ENCODE measurements around the gene NOL4L.
"Not testable (repeated sequence)": the region's sequence is repeated elsewhere in the genome, so short reads cannot be mapped to it uniquely, and the experiment has no call there.

The NOL4L gene

DNA sequence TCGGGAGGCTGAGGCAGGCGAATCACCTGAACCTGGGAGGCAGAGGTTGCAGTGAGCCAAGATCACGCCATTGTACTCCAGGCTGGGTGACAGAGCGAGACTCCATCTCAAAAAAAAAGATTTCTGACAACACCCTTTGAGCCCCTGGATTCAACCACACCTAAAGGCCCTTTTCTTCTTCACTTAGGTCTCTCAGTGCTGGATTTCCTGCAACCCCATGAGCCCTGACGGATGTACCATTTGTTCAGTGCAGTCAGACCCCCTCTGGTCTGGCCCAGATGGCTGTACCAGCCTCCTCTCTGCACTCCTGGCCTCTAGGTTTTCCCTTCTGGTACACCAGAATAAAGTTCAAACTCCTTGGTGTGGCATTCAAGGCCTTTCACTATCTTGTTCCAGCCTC is 9.1 kb upstream of the NOL4L start:
- DNase-seq, result no peak

DNA sequence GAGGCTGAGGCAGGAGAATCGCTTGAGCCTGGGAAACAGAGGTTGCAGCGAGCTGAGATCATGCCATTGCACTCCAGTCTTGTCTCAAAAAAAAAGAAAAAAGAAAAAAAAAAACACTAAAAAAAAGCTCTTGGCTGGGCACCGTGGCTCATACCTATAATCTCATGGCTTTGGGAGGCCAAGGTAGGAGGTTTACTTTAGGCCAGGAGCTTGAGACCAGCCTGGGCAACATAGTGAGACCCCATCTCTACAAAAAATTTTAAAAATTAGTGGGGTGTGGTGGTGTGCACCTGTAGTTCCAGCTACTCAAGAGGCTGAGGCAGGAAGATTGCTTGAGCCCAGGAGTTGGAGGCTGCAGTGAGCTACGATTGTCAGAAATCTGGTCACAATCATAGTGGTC is 7.5 kb upstream of the NOL4L start:
- DNase-seq, result not testable (repeated sequence)

DNA sequence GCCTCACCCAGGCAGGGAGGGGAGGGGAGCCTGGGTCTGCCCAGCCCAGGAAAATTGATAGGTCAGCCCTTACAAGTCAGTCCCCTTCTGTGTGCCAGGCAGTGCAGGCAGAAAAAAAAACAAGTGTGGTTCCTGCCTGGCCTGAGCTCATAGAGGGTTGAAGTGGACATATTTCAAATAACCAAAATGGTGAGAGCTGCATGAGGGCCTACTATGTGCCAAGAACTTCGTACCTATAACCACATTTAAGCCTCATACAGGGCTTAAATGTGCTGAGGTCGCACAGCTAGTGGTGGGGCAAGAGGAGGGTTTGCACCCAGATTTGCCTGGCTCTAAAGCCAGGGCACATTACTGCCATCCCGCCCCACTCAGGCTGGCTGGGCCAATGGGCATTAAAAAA is 6.9 kb upstream of the NOL4L start:
- DNase-seq, result no peak

DNA sequence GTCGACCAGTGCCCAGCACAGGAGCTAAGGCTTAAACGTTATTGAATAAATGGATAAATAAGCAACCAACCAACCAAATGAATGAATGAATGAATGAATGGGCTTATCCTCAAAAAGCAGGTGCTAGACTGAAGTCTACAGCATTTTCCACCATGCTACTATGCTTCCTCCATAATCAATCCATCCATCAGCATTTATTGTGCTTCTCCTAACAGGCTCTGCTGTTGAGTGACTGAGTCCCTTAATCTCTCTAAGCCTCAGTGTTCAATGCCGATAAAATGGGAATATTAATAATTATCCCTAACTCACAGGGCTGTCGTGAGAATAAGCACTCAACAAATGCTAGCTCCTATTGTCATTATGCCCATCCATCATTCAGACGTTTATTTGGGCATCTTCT is 4.6 kb upstream of the NOL4L start:
- DNase-seq, result no peak

DNA sequence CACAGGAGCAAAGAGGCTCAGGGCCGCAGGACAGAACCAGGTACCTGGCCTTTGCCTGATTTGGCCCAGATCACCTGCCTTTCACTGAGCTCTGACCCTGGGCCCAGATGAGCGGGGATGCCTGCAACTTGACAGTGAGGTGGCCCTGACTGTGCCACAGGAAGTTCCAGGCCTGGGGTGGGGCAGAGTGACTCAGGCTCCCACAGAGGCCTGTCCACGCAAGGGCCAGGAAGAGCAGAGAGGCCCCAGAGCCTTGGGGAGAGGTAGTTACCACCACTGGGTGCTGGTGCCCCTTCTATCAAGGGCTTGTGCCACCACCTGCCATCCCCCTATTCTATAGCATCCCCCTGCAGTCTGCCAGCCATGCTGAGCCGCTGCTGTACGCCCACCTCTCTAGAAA is 4.1 kb upstream of the NOL4L start:
- DNase-seq, result no peak

DNA sequence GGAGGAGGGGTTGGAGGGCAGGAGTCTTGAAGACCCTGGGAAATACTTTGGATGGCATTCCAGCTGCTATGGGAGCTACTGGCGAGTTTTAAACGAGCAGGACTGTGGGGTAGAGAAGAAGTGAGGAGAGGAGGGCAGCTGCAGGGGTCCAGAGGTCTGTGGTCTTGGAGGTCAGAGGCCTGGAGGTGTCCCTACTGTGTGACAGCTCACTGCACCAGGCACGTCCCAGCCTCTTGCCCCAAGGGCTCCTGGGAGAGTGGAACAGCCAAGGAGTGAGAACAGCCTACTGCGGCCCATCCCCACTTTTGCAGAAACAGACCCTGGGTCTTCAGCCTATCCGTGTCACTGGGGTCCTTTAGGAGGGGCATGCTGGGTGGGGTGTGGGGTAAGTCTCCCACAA is 2.9 kb upstream of the NOL4L start:
- no peak for DNase-seq

DNA sequence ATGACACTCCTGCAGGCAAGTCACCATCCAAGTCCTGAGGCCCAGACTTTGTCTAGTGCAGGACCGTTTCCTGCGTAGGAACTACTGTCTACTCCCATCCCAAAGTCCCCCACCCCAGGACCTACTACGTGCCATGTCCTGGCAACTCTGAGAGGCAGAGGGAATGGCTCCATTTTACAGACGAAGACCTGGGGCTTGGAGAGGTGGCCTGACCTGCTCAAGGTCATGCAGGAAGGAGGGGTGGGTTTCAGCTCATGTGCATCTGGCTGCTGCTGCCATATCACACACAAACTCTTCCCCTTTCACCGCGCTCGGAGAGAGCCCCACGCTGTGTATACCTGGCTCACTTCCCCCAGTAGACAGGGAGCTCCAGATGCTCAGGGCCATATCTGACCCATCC is 1.2 kb upstream of the NOL4L start:
- no peak for DNase-seq

DNA sequence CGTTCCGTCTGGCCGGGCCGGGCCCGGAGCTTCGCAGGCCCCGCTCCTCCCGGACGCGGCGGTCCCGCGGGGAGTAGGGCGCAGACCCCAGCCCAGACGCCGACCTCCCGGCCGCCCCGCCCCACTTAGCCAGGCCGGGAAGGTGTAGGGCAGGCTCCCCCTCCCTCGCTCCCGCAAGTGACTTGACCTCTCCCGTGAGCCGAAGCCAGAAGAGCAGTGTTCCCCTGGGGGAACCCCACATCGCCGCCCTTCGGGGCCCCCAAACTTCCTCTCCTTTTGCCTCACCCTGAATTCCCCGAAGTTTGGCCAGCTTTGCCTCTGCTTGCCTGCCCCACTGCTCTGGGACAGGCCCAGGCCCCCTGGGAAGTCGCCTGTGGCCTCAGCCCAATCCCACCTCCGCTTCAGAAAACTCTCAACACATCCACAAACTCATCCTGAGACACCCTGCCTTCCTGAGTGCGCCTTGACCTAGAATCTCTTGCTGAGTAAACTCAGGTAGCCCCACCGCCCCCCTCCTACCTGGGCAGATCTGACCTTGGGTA is 524 bp upstream of the NOL4L start:
- DNase-seq, result no peak

DNA sequence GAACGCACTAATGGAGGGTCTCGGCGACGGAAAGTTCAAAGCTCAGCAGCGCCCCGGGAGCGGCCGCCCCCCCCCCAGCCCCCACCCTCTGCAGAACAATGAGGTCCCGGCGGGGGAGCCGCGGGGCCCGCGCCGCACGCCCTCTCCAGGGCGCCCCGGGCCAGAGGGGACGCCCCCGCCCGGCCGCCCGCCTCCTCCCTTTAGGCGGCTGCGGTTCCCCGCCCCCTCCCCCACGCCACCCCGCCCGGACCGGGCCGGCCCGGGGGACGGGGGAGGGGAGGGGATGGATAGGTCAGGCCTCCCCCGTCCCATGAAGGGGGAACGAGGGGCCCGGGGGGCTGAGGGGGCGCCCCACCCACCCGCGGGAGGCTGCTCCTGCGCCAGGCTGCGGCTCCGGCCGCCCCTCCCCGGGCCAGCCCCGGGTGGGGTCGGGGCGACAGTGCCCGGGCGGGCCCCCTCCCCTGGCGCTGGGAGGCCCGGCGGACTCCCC is 1.5 kb downstream of the NOL4L start:
- peak; percentile 12 for DNase-seq

DNA sequence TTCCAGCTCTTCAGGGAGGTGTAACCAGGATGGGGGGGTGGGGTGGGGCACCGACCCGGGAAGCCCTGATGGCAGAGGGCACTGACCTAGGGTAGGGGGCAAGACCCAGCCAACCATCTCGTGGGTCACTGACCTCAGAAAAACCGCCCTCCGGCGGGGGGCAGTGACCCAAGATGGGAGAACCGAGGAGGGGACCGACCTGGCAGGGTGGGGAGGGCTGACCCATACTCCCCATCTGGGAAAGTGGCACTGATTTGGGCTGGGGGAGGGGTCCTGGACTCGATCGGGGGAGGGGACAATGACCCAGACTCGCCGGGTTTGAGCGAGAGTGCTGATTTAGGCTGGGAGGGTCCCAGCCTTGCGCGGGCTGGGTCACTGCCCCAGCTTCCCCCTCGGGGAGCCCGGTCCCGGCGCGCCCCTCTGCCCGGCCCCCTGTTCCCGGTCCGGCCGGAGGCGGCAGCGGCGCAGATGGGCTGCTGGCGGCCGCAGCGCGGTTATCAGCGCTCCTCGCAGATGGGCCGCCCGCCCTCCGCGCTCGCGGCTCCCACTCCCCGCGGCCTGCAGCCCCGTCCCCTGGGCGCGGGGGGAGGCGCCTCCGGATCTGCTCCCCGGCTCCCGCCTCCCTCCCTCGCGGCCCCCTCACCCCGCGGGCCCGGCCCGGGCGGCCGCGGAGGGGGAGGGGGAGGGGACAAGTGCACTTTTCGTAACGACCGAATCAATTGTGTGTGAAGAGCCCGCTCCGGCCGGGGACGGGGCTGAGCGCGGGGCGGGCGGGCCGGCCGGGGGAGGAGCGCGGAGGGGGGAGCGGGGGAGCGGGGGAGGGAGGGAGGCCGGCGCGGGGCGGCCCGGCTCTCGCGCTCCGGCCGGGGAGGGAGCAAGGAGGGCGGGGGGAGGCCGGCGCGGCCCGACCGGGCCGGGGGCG is 2.2 kb downstream of the NOL4L start:
- peak; percentile 21 for DNase-seq

DNA sequence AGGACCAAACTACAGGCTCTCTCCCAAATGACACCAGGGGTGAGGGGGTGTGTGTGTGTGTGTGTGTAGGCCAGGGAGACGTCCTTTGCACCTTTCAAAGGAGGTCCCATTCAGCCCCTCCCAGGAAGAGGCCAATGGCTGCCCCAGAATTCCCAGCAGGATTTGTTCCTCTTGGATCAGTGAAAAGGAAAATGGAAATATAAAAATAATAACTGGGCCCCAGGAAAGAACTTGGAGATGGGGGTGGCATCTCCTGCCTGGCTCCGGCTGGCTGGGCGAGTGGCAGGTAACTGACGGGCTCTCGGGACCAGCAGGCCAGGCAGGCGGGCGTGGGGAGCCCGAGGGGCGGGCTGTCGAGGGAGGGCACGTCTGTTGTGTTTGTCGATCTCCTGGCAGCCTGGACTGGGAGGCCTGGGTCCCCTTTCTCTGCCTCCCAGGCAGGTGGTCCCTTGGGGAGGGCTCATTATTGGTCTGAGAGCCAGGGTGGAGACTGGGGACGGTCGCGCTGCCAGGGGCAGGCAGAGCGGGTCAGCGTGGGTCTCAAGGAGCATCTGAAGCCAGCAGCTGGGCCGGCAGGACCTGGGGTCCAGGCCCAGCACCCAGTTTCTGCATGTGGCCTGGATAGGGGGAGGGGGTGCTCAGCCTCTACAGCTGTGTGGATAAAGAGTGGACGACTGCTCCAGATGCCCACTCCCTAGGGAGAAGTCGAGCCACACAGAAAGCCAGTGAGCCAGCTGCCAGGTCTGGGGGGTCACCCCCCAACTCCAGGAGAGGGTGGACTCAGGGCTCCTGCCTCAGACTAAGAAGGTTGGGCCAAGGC is 3.1 kb downstream of the NOL4L start:
- no peak for DNase-seq

DNA sequence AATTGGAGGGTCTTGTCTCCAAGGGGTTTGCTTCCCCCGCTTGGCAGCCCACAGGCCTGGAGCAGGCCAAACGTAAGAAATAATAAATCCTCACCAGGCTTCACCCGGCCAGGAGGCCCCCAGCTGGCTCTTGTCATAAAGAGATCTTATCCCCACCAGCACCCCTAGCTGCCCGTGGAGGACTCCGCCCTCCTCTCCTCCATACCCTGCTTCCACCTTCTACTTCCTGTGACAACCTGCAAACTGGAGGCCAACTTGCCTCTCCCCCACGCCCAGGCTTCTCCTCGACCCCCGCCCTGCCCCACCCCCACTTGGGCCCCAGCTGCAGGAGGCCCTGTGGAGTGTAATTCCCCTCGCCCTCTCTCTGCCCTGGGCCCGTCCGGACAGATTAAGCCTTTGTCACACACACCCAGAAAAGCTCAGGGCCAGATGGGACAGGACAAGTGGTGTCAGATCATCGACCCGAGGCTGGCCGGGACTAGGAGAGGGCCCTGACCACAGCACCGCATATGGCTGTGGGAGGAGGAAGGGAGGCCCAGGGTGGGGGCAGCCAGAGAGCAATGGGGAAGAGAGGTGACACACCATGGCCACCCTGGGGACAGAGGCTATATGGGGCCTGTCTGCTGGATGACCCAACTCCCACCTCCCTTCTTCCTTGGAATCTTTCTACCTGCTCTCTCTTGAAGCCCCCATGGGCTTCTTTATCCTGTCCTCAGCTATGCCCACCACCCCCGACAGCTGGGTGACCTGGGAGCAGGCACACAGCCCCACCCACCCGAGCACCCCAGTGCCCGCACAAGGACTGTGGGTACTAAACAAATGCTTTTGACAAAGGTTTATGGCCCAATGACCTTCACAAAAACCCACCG is 3.9 kb downstream of the NOL4L start:
- DNase-seq, result peak; percentile 19

DNA sequence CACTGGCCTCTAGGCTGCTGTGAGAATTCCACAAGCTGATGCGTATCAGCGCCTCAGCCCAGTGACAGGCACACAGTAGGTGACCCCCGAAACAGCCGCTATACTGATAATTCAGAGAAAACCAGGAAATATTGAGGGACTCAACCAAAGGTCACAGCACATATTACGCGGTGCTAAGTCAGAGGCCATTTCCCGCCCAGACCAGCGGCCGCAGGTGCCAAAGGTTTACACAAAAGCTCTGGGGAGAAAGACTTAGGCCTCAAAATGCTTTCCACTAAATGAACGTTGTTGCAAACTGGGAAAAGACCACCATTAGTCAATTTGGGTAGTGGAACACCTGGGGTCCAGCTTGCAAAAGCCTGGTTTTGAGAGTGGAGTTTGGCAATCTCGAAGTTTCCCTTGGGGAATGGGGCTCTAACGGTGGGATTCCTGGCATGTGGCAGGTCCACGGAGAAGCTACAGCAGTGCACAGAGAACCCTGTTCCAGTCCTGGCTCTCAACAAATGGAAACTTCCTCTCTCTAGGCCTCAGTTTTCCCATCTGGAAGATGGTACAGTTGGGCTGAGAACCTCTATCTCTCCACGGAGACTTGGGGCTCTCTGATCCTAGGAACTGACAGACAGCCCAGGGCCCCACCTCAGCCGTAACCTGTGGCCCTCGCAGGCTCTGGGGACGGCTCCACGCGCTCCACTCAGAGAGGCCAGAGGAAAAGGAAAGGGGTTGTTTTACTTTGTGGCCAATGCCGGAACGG is 4.7 kb downstream of the NOL4L start:
- DNase-seq, result no peak

DNA sequence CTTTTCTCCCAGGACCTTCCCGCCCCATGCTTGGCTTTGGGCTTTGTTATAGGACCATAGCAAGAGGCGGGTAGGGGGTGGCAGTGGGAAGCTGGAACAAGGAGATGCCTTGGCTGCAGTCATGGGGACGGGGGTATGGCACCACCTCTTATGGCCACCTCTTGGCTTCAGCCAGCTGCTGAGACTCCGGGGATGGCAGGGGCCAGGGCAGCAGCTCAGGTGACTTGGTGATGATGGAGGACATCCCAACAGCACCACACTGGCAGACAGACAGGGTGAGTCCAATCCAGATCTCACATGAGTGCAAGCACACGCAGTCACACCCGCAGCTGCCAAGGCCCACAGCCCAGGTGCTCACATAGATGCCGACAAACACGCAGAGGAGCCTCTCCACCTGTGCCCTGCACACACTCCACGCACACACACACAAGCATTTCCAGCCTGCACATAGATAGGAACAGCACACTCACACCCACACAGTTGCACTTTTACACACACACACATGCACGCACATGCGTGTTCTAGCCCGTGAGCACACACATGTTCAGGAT is 6.2 kb downstream of the NOL4L start:
- no peak for DNase-seq

DNA sequence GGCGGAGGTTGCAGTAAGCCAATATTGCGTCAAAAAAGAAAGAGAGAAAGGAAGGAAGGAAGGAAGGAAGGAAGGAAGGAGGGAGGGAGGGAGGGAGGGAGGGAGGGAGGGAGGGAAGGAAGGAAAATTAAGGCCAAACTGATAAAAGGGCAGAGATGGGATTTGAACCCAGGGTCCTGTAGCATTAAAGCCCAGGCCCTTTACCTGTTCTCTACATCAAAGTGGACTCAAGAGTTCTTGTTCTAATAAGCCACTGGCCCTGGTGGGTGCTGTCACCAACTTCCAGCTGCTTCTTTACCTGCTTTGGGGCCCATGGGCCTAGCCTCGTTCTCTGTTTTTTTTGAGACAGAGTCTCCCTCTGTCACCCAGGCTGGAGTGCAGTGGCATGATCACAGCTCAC is 7.1 kb downstream of the NOL4L start:
- not testable (repeated sequence) for DNase-seq

DNA sequence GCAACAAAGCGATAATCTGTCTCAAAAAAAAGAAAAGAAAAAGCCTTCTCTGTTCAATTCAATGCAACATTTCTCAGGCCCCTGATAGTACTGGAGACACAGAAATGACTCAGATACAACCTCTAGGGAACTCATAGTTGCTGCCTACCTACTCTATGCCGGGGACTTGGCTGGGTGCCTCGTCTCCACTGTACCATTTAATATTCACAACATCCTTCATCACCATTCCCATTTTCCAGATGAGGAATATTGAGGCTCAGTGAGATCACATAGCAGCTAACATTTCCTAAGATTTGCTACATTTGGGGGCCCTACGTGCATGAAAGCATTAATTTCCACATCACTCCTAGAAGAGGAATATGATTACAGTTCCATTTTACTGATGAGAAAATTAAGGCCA is 7.5 kb downstream of the NOL4L start:
- DNase-seq, result no peak

DNA sequence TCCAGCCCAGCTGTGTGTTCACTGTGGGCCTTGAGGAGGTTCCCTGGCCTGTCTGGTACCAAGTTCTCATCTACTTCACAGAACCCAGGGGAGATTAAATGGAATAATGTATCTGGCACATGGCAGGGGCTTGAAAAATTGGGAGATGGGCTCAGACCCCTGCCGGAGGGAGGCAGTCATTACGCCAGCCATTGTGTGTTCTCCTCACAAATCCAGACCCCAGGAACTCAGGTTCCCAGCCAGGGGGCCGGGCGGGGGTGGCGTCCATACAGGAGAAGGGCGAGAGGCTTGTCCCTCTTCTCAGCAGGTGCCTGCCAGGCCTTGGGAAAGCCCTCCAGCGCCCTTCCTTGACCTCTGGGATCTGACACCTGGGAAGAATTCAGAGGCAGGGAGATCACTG is 8.1 kb downstream of the NOL4L start:
- DNase-seq, result no peak

DNA sequence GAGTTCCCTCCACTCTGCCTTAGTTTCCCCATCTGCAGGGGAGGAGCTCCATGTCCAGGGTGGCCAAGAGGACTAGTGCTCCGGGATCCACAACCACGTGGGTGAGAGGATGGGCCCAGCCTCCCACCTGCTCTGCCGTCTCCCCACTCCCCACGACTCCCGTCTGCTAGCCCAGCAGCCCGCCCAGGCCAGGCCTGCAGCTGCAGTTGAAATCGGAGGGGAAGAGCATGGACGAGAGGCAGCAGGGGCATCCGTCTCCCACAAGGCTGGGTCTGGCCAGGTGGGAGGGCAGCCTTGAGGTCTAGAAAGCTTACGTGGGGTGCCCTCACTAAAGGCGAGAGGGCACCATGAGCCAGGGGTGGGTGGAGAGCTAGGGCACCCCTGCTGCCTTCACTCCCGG is 8.6 kb downstream of the NOL4L start:
- no peak for DNase-seq

DNA sequence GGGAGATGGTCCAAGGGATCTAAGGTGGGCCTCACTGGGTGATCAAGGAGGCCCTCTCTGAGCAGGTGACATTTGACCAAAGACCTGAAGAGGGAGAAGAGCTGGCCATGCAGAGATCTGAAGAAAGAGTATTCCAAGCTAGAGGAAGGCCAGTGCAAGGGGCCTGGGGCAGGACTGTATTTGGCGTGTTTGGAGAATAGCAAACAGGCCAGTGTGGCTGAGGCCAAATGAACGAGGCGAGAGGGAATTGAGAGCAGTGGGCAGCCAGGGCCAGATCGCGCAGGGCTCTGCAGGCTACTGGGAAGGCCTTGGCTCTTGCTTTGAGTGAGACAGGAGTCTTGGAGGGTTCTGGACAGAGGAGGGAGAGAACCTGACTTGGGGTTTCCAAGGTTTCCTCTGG is 9.3 kb downstream of the NOL4L start:
- DNase-seq, result no peak

DNA sequence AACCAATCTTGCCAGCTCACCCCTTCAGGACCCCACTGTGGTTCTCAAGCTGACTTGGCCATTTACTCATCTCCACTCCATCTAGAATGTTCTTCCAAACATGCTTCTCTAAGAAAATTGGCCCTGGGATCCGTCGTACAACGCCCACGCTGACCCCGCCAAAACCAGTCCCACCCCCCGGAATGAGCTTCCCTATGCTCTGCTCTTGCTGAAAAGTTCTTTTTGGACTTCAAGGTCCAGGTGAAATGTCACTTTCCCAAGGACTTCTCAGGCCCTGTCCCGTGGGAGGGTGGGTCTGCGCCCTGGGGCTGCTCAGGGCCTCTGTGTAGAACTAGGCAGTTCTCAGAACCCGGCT is 9.9 kb downstream of the NOL4L start:
- DNase-seq, result no peak
